LNCaP clone FGC (cell line): Measurements from ENCODE around the gene HMOX1.

Source experiments
- DNase-seq: peaks from one replicate; pipeline ENCODE4 v3.0.0-alpha.2; 2011; ENCODE audit warnings: low read depth
- H3K4me3 ChIP-seq: 2 replicates; pipeline ENCODE4 v1.5.1; 2011; ENCODE audit warnings: mild to moderate bottlenecking, low read depth, low read length, control low read depth
- TF ChIP-seq, protein P1 (sequence below): IDR thresholded peaks from 2 replicates; pipeline ENCODE4 v1.5.1; 2012; ENCODE audit warnings: mild to moderate bottlenecking; ENCODE audit not compliant: control insufficient read depth, insufficient read depth; ENCODE audit errors: extremely low read depth

The HMOX1 gene

DNA sequence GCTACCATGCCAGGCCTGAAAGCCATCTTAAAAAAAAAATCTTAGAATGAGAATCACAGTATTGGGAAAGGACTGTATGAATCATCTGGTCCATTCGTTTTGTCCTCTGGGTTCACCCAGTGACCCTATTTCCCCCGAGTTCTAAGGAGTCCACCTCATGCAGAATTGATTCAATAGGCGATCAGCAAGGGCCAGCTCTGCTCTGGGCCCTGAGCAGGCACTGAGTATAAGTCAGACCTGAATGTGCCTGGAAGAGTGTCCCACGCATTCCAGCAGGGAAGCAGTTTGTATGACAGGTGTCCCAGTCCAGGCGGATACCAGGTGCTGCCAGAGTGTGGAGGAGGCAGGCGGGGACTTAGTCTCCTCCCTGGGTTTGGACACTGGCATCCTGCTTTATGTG lies 883 bp upstream of the HMOX1 start:
- H3K4me3 ChIP-seq = no peak overlapping the region
- TF ChIP-seq, protein P1, sequence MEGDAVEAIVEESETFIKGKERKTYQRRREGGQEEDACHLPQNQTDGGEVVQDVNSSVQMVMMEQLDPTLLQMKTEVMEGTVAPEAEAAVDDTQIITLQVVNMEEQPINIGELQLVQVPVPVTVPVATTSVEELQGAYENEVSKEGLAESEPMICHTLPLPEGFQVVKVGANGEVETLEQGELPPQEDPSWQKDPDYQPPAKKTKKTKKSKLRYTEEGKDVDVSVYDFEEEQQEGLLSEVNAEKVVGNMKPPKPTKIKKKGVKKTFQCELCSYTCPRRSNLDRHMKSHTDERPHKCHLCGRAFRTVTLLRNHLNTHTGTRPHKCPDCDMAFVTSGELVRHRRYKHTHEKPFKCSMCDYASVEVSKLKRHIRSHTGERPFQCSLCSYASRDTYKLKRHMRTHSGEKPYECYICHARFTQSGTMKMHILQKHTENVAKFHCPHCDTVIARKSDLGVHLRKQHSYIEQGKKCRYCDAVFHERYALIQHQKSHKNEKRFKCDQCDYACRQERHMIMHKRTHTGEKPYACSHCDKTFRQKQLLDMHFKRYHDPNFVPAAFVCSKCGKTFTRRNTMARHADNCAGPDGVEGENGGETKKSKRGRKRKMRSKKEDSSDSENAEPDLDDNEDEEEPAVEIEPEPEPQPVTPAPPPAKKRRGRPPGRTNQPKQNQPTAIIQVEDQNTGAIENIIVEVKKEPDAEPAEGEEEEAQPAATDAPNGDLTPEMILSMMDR = no peak
- DNase-seq = no peak

DNA sequence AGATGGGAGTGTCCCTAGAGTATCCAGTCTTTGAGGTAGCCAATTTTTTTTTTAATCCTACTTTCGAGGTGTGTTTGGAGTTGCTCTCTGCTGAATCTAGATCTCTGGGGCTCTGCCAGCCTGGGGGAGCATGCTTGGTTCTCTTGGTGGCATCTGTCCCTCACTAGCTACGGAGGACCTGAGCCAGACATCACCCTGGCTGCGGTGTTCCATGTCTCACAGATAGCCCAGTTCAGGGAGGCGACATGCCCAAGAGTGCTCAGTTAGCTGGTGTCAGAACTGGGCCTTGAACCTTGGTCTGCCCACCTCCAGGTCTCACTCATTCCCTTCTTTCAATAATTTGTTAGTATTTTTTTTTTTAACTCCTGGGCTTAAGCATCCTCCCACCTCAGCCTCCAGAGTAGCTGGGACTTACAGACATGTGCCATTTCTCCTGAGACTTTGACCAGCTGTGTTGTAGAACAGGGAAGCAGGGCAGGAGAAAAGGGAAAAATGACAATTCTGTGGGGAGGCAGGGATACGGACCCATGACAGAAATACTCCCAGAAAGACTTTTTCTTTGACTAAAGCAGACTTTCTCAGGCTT lies 621 bp downstream of the HMOX1 start:
- DNase-seq = no peak
- H3K4me3 ChIP-seq = peak overlapping the region; percentile 67
- TF ChIP-seq, protein P1 = no peak

DNA sequence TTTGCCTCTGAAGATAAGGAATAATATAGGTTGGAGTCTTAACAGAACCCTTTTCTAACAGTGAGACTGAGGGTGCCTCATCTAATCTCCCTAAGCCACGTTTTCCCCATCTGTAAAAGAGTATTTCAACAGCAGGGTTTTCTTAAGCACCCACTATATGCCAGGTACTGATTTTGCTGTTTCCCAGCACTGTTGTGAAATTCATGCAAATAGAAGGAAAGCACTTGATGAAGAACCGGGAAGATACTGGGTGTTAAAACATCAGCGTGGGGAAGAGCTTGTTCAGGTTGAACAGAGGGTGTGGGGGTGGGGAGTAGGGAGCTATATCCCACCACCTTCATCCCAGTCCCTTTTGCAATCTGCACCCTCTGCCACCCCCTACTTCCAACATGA lies 2.8 kb downstream of the HMOX1 start:
- no peak for DNase-seq
- TF ChIP-seq, protein P1 = no peak
- no peak overlapping the region for H3K4me3 ChIP-seq

DNA sequence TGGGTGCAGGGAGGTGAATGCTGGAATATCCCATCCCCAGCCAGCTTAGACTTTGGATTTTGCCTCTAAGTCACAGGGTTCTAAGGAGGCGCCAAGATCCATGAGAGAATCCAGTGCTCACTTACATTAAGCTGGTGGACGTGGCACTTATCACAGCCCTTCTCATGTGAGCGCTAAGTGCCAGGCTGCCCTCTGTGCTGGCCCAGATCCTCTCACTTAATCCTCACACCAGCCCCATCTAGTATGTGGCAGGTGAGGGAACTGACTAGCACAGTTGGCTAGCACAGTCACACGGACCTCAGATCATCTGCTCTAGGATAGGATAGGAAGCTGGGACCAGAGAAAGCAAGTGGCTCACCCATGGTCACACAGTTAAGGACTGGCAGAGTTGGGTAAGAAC lies 3.6 kb downstream of the HMOX1 start:
- no peak overlapping the region for H3K4me3 ChIP-seq
- TF ChIP-seq, protein P1 = no peak
- DNase-seq = no peak

DNA sequence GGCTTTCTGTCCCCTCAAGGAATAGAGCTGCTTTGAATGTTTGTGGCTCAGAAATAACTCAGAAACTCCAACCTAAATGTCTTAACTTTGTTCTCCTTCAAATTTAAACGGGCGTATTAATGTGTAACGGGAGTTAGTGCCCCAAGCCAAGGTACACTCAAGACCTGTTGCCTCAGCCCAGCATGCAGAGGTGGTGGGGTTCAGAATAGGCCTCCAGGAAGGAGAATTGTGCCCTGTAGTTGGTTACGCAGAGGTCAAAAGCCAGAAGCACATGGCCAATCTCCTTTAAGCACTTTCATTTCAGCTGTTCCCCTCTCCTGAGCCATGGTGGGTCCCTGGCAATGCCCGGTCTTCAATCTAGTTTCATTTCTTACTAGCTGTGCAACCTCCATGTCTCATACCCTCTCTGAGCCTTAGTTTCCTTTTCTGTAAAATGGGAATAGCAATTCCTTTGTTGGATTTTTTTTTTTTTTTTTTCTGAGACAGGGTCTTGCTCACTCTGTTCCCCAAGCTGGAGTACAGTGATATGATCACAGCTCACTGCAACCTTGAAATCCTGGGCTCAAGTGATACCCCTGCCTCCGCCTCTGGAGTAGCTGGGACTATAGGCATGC lies 4.2 kb downstream of the HMOX1 start:
- no peak overlapping the region for H3K4me3 ChIP-seq
- TF ChIP-seq, protein P1 = no peak
- DNase-seq = no peak

DNA sequence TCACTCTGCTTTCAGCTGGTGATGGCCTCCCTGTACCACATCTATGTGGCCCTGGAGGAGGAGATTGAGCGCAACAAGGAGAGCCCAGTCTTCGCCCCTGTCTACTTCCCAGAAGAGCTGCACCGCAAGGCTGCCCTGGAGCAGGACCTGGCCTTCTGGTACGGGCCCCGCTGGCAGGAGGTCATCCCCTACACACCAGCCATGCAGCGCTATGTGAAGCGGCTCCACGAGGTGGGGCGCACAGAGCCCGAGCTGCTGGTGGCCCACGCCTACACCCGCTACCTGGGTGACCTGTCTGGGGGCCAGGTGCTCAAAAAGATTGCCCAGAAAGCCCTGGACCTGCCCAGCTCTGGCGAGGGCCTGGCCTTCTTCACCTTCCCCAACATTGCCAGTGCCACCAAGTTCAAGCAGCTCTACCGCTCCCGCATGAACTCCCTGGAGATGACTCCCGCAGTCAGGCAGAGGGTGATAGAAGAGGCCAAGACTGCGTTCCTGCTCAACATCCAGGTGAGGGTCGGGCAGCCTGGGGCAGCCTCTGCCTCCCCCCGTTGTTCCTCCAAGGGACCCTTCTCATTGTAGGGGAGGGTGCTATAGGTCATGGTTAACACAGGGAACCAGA lies 5.9 kb downstream of the HMOX1 start:
- no peak overlapping the region for H3K4me3 ChIP-seq
- TF ChIP-seq, protein P1 = no peak
- DNase-seq = no peak

DNA sequence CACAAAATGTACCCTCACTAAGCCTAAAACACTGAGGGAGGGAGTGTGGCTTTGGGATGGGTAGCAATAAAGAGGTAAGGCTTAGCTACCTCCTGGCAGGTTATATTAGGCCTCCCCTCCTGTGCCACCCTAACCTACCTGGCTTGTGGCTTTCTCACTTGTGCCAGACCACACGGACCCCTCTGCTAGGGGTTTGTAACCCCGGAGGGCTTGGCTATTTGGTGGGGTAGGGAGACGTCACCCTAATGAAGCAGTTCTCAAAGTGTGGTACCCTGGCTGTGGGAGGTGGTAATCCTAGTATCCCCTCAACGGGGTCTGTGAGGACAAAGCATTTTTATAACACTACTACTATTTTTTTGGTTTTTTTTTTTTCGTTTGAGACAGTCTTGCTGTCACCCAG lies 10.0 kb downstream of the HMOX1 start:
- TF ChIP-seq, protein P1 = no peak
- no peak overlapping the region for H3K4me3 ChIP-seq
- DNase-seq = no peak
